Measurements from ENCODE around the gene SLC1A4. TPM values are rescaled to one million over a fixed set of nuclear protein-coding genes. Genes with fewer than 3 reads are reported as not detected.

SLC1A4 gene
- total RNA-seq, 1 donor: 7.8 TPM

DNA sequence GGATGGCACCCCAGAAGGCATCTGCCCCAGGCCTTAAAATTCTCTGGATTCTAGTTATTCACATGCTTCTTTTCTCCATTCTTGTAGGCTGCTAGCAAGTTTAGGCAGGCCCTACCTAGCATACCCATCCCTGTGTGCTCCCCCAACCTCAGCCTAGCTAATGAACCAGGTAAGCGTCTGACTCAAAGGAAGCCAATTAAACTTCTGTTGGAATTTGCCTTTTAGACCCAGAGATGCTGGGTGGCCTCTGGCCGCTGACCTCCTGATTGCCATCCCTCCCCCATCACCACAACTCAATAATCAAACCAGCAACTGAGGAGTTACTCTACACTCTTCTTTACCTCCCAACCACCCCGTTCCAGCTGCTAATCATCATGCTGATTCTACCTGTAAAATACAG, 48.0 kb downstream of the SLC1A4 start:
- TF ChIP-seq, protein P1, sequence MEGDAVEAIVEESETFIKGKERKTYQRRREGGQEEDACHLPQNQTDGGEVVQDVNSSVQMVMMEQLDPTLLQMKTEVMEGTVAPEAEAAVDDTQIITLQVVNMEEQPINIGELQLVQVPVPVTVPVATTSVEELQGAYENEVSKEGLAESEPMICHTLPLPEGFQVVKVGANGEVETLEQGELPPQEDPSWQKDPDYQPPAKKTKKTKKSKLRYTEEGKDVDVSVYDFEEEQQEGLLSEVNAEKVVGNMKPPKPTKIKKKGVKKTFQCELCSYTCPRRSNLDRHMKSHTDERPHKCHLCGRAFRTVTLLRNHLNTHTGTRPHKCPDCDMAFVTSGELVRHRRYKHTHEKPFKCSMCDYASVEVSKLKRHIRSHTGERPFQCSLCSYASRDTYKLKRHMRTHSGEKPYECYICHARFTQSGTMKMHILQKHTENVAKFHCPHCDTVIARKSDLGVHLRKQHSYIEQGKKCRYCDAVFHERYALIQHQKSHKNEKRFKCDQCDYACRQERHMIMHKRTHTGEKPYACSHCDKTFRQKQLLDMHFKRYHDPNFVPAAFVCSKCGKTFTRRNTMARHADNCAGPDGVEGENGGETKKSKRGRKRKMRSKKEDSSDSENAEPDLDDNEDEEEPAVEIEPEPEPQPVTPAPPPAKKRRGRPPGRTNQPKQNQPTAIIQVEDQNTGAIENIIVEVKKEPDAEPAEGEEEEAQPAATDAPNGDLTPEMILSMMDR (IDR thresholded peaks at IDR 0.05; ENCODE audit: insufficient read depth, low read depth, low read length): no peak
- H3K4me3 ChIP-seq (ENCODE audit: low read depth, low read length): no peak overlapping the region
- no peak for DNase-seq (ENCODE audit: low read depth)

DNA sequence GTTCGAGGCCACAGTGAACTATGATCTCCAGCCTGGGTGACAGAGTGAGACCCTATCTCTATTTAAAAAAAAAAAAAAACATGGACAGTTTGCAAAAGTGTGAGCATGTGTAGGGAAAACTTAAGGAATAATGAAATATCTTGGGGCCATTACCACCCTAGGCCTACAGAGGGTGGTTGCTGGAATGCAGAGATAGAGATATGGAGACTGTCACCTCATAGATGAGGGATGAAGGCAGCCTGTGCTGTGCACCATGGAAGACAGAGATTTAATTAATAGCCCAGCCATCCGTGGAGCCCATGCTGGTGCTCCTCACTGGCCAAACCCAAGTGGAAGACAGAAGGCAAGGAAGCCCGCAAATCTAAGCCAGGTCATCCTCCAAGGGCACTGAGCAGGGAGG, 50.4 kb downstream of the SLC1A4 start:
- TF ChIP-seq, protein P1 (IDR thresholded peaks at IDR 0.05; ENCODE audit: insufficient read depth, low read depth, low read length): no peak
- DNase-seq (ENCODE audit: low read depth): no peak
- no peak overlapping the region for H3K4me3 ChIP-seq (ENCODE audit: low read depth, low read length)

DNA sequence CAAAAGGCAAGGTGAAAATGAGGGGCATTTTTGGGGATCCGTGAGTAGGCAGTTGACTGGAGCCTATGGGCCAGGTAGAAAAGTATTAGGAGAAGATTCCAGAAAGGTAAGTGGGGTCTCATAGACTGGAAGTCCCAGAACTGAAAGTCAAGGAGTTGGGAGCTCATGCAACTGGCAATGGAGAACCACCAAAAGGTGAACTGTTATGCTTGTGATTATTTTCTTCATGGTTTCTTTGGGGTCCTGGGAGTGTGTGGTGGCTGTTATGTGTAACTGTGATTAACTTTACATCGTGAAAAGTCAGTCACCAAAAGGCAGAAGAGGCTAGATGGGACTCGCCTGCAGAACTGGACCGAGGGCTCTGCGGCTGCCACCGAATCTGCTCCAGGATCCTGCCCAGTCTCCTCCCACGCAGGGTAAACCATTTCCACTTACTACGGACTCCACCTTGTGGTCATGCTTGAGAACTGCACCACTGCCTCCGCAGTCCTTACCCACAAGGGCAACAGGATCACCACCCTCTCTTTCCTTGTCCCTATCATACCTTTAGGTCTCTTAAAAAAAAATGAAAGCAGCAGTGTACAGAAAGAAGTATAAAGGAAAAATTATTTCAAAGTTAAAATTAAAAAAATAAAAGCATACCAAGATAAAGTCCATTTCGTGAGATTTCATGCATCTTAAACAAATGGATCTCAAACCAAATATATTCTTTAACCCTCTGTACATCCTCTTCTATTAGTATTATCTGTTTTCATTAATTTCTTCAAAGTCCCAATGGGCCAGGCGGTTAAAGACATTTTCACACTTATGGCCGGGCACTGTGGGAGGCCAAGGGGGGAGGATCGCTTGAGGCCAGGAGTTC, 51.4 kb downstream of the SLC1A4 start:
- H3K4me3 ChIP-seq (ENCODE audit: low read depth, low read length): peak overlapping the region; percentile 14
- peak; percentile 88 for DNase-seq (ENCODE audit: low read depth)
- TF ChIP-seq, protein P1 (IDR thresholded peaks at IDR 0.05; ENCODE audit: insufficient read depth, low read depth, low read length): peak; percentile 98

DNA sequence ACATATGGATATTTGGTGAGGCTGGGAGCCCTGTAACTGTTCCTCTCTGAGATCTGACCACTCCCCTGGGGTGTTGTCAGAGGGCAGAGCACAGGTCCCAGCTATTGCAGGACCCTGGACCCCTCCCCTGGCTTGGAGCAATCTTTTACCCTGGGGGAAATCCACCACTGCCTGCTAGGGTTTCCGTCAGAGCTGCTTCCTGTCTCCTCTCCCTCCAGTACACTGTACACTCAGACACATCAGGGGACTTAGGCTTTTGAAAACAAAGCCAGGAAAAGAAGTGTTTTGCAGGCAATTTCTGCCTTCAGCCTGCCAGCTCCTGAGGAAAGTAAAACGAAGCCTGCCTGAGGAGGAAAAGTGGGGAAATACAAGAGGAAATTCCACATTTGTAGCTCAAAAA, 53.8 kb downstream of the SLC1A4 start:
- H3K4me3 ChIP-seq (ENCODE audit: low read depth, low read length): no peak overlapping the region
- TF ChIP-seq, protein P1 (IDR thresholded peaks at IDR 0.05; ENCODE audit: insufficient read depth, low read depth, low read length): no peak
- DNase-seq (ENCODE audit: low read depth): no peak

DNA sequence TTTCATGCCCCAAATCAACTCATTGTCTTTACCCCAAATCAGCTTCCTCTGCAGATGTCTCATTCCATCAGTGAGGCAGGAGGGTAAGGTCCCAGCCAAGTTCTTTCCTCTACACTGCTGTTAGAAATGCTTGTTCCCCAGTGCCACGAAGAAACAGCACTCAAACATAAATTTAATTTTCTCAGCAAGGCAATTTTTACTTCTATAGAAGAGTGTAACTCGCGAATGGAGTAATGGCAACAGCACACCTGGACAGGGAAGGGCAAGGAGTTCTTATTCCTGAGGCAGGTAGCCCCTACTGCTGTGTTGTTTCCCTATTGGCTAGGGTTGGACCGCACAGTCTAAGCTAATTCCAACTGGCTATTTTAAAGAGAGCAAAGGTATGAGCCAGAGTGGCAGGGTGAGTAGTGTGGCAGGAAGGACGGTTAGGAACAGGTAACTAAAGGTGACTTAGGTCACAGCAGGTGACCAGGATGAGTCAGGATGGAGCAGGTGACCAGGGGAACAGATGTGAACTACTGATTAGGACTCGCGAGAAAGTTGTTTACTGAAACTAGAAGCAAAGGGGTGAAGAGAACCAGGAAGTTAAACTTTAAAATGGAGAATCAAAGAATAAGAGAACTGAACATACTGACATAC, 55.0 kb downstream of the SLC1A4 start:
- DNase-seq (ENCODE audit: low read depth): no peak
- TF ChIP-seq, protein P1 (IDR thresholded peaks at IDR 0.05; ENCODE audit: insufficient read depth, low read depth, low read length): no peak
- no peak overlapping the region for H3K4me3 ChIP-seq (ENCODE audit: low read depth, low read length)

DNA sequence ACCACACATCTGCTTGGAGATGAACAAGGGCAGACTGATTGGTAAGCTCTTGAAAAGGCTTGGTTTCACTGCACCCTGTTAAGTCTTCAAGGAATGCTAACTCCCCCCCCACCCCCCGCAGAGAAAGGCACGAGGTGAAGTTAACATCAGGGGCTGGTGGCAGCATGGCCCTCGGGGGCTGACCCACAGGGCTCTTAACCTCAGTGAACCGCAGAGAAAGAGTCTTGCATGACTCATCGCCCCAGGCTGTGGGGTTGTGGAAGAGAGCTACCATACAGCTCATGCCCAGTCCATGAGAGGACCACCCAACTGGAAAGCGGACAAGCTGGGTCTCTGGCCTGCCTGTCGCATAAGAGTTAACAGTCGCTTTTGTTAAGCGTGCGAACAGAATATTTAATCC, 56.5 kb downstream of the SLC1A4 start:
- H3K4me3 ChIP-seq (ENCODE audit: low read depth, low read length): no peak overlapping the region
- TF ChIP-seq, protein P1 (IDR thresholded peaks at IDR 0.05; ENCODE audit: insufficient read depth, low read depth, low read length): no peak
- peak; percentile 60 for DNase-seq (ENCODE audit: low read depth)
